ENCODE data around the gene ADIRF.
"Not testable (repeated sequence)": the region's sequence is repeated elsewhere in the genome, so short reads cannot be mapped to it uniquely, and the experiment has no call there.

Gene ADIRF

GRCh38 chr10:86979296-86979818, 11.1 kb downstream of the ADIRF start:
- no peak for DNase-seq (ENCODE audit: low spot score)

GRCh38 chr10:86979977-86980448, 11.7 kb downstream of the ADIRF start:
- DNase-seq (ENCODE audit: low spot score) = no peak

GRCh38 chr10:86981020-86981419, 12.7 kb downstream of the ADIRF start:
- DNase-seq (ENCODE audit: low spot score) = not testable (repeated sequence)

- no peak for DNase-seq (ENCODE audit: low spot score)
Measured at GRCh38 chr10:86981716-86982115, 13.4 kb downstream of the ADIRF start.

GRCh38 chr10:86984498-86984897, 16.2 kb downstream of the ADIRF start:
- not testable (repeated sequence) for DNase-seq (ENCODE audit: low spot score)

GRCh38 chr10:86988520-86988919, 20.2 kb downstream of the ADIRF start:
- DNase-seq (ENCODE audit: low spot score) = no peak

GRCh38 chr10:86991362-86991761, 23.1 kb downstream of the ADIRF start:
- DNase-seq (ENCODE audit: low spot score) = not testable (repeated sequence)

- DNase-seq (ENCODE audit: low spot score) = no peak
Measured at GRCh38 chr10:86992456-86992855, 24.2 kb downstream of the ADIRF start.

- no peak for DNase-seq (ENCODE audit: low spot score)
Measured at GRCh38 chr10:86992929-86993328, 24.6 kb downstream of the ADIRF start.

GRCh38 chr10:86999802-87000403, 31.6 kb downstream of the ADIRF start:
- not testable (repeated sequence) for DNase-seq (ENCODE audit: low spot score)

- DNase-seq (ENCODE audit: low spot score) = no peak
Measured at GRCh38 chr10:87000491-87000890, 32.2 kb downstream of the ADIRF start.

- DNase-seq (ENCODE audit: low spot score) = not testable (repeated sequence)
Measured at GRCh38 chr10:87007124-87007523, 38.8 kb downstream of the ADIRF start.

- not testable (repeated sequence) for DNase-seq (ENCODE audit: low spot score)
Measured at GRCh38 chr10:87007674-87008073, 39.4 kb downstream of the ADIRF start.

- DNase-seq (ENCODE audit: low spot score) = not testable (repeated sequence)
Measured at GRCh38 chr10:87008303-87008702, 40.0 kb downstream of the ADIRF start.

- not testable (repeated sequence) for DNase-seq (ENCODE audit: low spot score)
Measured at GRCh38 chr10:87009134-87009696, 40.9 kb downstream of the ADIRF start.

- DNase-seq (ENCODE audit: low spot score) = not testable (repeated sequence)
Measured at GRCh38 chr10:87013528-87013927, 45.2 kb downstream of the ADIRF start.

- DNase-seq (ENCODE audit: low spot score) = not testable (repeated sequence)
Measured at GRCh38 chr10:87014986-87015716, 46.9 kb downstream of the ADIRF start.

- DNase-seq (ENCODE audit: low spot score) = not testable (repeated sequence)
Measured at GRCh38 chr10:87018127-87018526, 49.8 kb downstream of the ADIRF start.

GRCh38 chr10:87019066-87019465, 50.8 kb downstream of the ADIRF start:
- DNase-seq (ENCODE audit: low spot score) = not testable (repeated sequence)

- not testable (repeated sequence) for DNase-seq (ENCODE audit: low spot score)
Measured at GRCh38 chr10:87019504-87019903, 51.2 kb downstream of the ADIRF start.

- not testable (repeated sequence) for DNase-seq (ENCODE audit: low spot score)
Measured at GRCh38 chr10:87020056-87020455, 51.8 kb downstream of the ADIRF start, which contains the start of gene FAM25A. Gene FAM25A, plus strand, starts transcription at chr10:87020294. Its CDS starts 31 bp downstream, at chr10:87020325.

Measured in CD4-positive, alpha-beta T cell treated with Interleukin-15 for 4 hours (primary cell).